HCT116 (cell line): ENCODE measurements around the gene ZFTA. TPM values are rescaled to one million over a fixed set of nuclear protein-coding genes. Genes with fewer than 3 reads are reported as not detected.

Experiments
- ATAC-seq: fragments of 200-7000 bp; cut with Tn5 transposase; 2 replicates; pipeline ENCODE4 v1.9.1; 2020; ENCODE audit warnings: mild to moderate bottlenecking, moderate library complexity
- BruUV-seq: library from RNA; stranded (reverse); fragments of 400-500 nt; replicated peaks from 2 replicates; lab custom pipeline; 2021; lab: Mats Ljungman, UMichigan
- CTCF ChIA-PET: fragments of 300-600 bp; sonication (Branson Sonifier 250); formaldehyde crosslinking; loops from one replicate; lab custom pipeline; 2021; ENCODE audit warnings: antibody characterized with exemption; lab: Charles Lee
- POLR2A ChIA-PET: fragments of 300-600, 350-600 bp; sonication (Branson Sonifier 250); formaldehyde crosslinking; loops from one replicate; lab custom pipeline; 2021; ENCODE audit warnings: antibody characterized with exemption; lab: Charles Lee
- RAD21 ChIA-PET, 2 experiments: fragments of 300-600 bp; sonication (Branson Sonifier 250); formaldehyde crosslinking; loops; one replicate each; lab custom pipeline; 2023; ENCODE audit warnings: low total read pairs in 2 of 2; ENCODE audit not compliant: uncharacterized antibody in 2 of 2, unreplicated experiment in 2 of 2, low non-redundant PET in 1 of 2; lab: Charles Lee
- DNase-seq: peaks from one replicate; pipeline ENCODE4 v3.0.0-alpha.2; 2010; ENCODE audit warnings: low read depth, low spot score
- H2AFZ ChIP-seq: fragments of 200-600 bp; shearing (Covaris generic), sonication (generic); 2 replicates; pipeline ENCODE4 v1.6.1; 2017; ENCODE audit warnings: low read depth, mixed run types, mixed read lengths, antibody characterized with exemption, low read length; ENCODE audit not compliant: poor library complexity, severe bottlenecking
- H3K27ac ChIP-seq: 2 replicates; pipeline ENCODE4 v1.5.1; 2012; ENCODE audit warnings: low read depth, low read length
- H3K27me3 ChIP-seq: fragments of 200-600 bp; sonication (generic); 2 replicates; pipeline ENCODE4 v1.6.1; 2016; ENCODE audit warnings: mixed run types, low read length, mixed read lengths; ENCODE audit not compliant: insufficient read depth
- H3K36me3 ChIP-seq, 2 experiments: fragments of 200-500 bp in 1 of 2; fragments of 200-600 bp in 1 of 2; sonication (Bioruptor generic) in 1 of 2; sonication (generic) in 1 of 2; 2 replicates each; pipeline versions ENCODE4 v1.5.1 to v1.6.1; 2014 to 2016; ENCODE audit warnings: low read length in 2 of 2, inconsistent platforms in 1 of 2, mixed read lengths in 1 of 2, mixed run types in 1 of 2; ENCODE audit not compliant: insufficient read depth in 2 of 2, control insufficient read depth in 1 of 2
- H3K4me1 ChIP-seq, 2 experiments: fragments of 200-600 bp in 1 of 2; sonication (generic) in 1 of 2; 2 replicates each; pipeline versions ENCODE4 v1.5.1 to v1.6.1; 2012 to 2017; ENCODE audit warnings: low read length in 2 of 2, inconsistent platforms in 1 of 2, mild to moderate bottlenecking in 1 of 2, mixed read lengths in 1 of 2, mixed run types in 1 of 2, moderate library complexity in 1 of 2; ENCODE audit not compliant: insufficient read depth in 2 of 2, control insufficient read depth in 1 of 2
- H3K4me2 ChIP-seq: fragments of 200-600 bp; sonication (generic); 2 replicates; pipeline ENCODE4 v1.6.1; 2017; ENCODE audit warnings: mixed run types, low read length, mixed read lengths
- H3K4me3 ChIP-seq, 2 experiments: fragments of 200-600 bp in 1 of 2; sonication (generic) in 1 of 2; replicated peaks in 1 of 2; 2 replicates each; pipeline ENCODE4 v1.5.1; 2011 to 2016; ENCODE audit warnings: low read length in 2 of 2, control low read depth in 1 of 2, low read depth in 1 of 2, mild to moderate bottlenecking in 1 of 2, mixed read lengths in 1 of 2, mixed run types in 1 of 2
- H3K79me2 ChIP-seq: fragments of 200-600 bp; sonication (generic); 2 replicates; pipeline ENCODE4 v1.6.1; 2017; ENCODE audit warnings: mild to moderate bottlenecking, mixed run types, low read length, moderate library complexity, mixed read lengths; ENCODE audit not compliant: insufficient read depth
- H3K9ac ChIP-seq: fragments of 200-600 bp; sonication (generic); 2 replicates; pipeline ENCODE4 v1.6.1; 2016; ENCODE audit warnings: low read length, mixed read lengths
- H3K9me2 ChIP-seq: fragments of 200-600 bp; sonication (generic), shearing (Covaris generic); 2 replicates; pipeline ENCODE4 v1.6.1; 2017; ENCODE audit warnings: mixed run types, mild to moderate bottlenecking, moderate library complexity; ENCODE audit not compliant: insufficient read depth
- H3K9me3 ChIP-seq, 2 experiments: fragments of 200-500 bp in 1 of 2; fragments of 200-600 bp in 1 of 2; sonication (Bioruptor generic) in 1 of 2; sonication (generic) in 1 of 2; 2 replicates each; pipeline ENCODE4 v1.6.1; 2014 to 2017; ENCODE audit warnings: low read length in 2 of 2, mixed read lengths in 2 of 2, inconsistent platforms in 1 of 2, low read depth in 1 of 2, mild to moderate bottlenecking in 1 of 2, mixed run types in 1 of 2, moderate library complexity in 1 of 2; ENCODE audit not compliant: control insufficient read depth in 1 of 2, insufficient read depth in 1 of 2
- H4K20me1 ChIP-seq: fragments of 200-600 bp; sonication (generic), shearing (Covaris generic); 2 replicates; pipeline ENCODE4 v1.6.1; 2017; ENCODE audit warnings: mixed run types, mild to moderate bottlenecking, moderate library complexity; ENCODE audit not compliant: insufficient read depth
- CBX3 ChIP-seq: IDR thresholded peaks from 2 replicates; pipeline ENCODE4 v1.6.1; 2012; ENCODE audit warnings: low read depth
- CEBPB ChIP-seq: IDR thresholded peaks from 2 replicates; pipeline ENCODE4 v1.6.1; 2012; ENCODE audit warnings: low read depth
- EGR1 ChIP-seq: IDR thresholded peaks from 2 replicates; pipeline ENCODE4 v1.6.1; 2012; ENCODE audit warnings: low read depth
- ELF1 ChIP-seq: IDR thresholded peaks from 2 replicates; pipeline ENCODE4 v1.6.1; 2012; ENCODE audit warnings: low read depth, borderline replicate concordance
- FOSL1 ChIP-seq: IDR thresholded peaks from 2 replicates; pipeline ENCODE4 v1.6.1; 2012; ENCODE audit warnings: low read depth
- JUND ChIP-seq: IDR thresholded peaks from 2 replicates; pipeline ENCODE4 v1.6.1; 2012
- POLR2AphosphoS5 ChIP-seq: IDR thresholded peaks from 2 replicates; pipeline ENCODE4 v1.6.1; 2011; ENCODE audit warnings: mild to moderate bottlenecking, low read depth, low read length, moderate library complexity
- SP1 ChIP-seq: IDR thresholded peaks from 2 replicates; pipeline ENCODE4 v1.6.1; 2012; ENCODE audit warnings: low read depth
- YY1 ChIP-seq: IDR thresholded peaks from 2 replicates; pipeline ENCODE4 v1.6.1; 2011; ENCODE audit warnings: low read length, low read depth, moderate library complexity, mild to moderate bottlenecking; ENCODE audit not compliant: insufficient replicate concordance; ENCODE audit errors: extremely low read depth
- ZFX ChIP-seq: fragments of 450-650 bp; IDR thresholded peaks from 2 replicates; pipeline ENCODE4 v1.6.1; 2017
- ZNF274 ChIP-seq: fragments of 200-500 bp; sonication (Bioruptor generic); IDR thresholded peaks from 2 replicates; pipeline ENCODE4 v1.6.1; 2014; ENCODE audit warnings: mild to moderate bottlenecking, low read depth, low read length, inconsistent platforms
- intact Hi-C: fragments of 100-400 bp; cut with micrococcal nuclease; formaldehyde crosslinking; loops from 2 replicates; pipeline ENCODE4 v1.10.0; 2022
- total RNA-seq: library from RNA; stranded (reverse); gene quantifications from one replicate; pipeline ENCODE4 v1.2.1, GENCODE V29; 2021; ENCODE audit not compliant: unreplicated experiment
- TF ChIP-seq, protein P1 (sequence below): IDR thresholded peaks from 2 replicates; pipeline ENCODE4 v1.6.1; 2011; ENCODE audit warnings: mild to moderate bottlenecking, low read length, moderate library complexity; ENCODE audit not compliant: insufficient replicate concordance; ENCODE audit errors: extremely low read depth
- TF ChIP-seq, protein P2 (sequence below): IDR thresholded peaks from 2 replicates; pipeline ENCODE4 v1.6.1; 2012; ENCODE audit warnings: low read depth
- TF ChIP-seq, protein P3 (sequence below): IDR thresholded peaks from 2 replicates; pipeline ENCODE4 v1.6.1; 2012
- TF ChIP-seq, protein P4 (sequence below), 3 experiments: fragments of 200-600 bp in 1 of 3; sonication (generic) in 1 of 3; IDR thresholded peaks in 2 of 3; conservative IDR thresholded peaks in 1 of 3; 2 replicates each; pipeline ENCODE4 v1.5.1; 2012 to 2017; ENCODE audit warnings: low read depth in 2 of 3, low read length in 2 of 3, antibody characterized with exemption in 1 of 3, borderline replicate concordance in 1 of 3, control low read depth in 1 of 3, mild to moderate bottlenecking in 1 of 3, mixed read lengths in 1 of 3, mixed run types in 1 of 3, moderate library complexity in 1 of 3; ENCODE audit not compliant: insufficient read depth in 1 of 3

Gene ZFTA
- total RNA-seq, 1 experiment from 2014 or later = 14.7 TPM

DNA sequence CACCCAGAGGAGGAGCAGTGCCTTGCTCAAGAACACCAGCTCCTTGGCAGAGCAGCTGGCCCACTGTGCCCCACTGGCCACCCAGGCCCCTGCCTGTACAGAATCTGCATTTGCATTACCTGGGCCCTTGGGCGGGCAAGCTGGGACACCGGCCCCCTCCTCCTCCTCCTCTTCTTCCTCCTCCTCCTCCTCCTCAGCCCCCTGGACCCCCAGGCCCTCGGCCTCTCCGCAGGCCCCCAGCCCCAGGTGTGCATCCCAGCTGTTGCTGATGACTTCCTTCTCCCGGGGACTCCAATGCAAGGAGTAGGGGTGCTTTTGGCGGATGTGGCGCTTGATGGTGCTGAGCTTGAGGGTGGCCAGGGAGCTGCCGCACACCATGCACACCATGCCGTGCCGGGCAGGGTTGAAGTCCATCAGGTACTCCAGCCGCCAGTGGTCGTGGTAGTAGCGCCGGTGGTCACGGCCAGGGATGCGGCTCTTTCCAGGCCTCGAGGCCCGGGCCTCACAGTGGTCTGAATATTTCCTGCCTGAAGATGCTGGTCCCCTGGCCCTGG is 2.8 kb downstream of the ZFTA start:
- Histone ChIP-seq H3K27ac (no peak overlapping the region), H3K4me1 (peaks cover 14 to 24% of the 10 kb centered on the region in 2 experiments), H3K4me3 (no peak overlapping the region), H3K9me2 (no peaks in the 10 kb centered on the region), H3K4me2 (no peak overlapping the region), H4K20me1 (peaks cover 9% of the 10 kb centered on the region; the same call in 1 of the 2 replicates), H3K9me3 (no peaks in the 10 kb centered on the region), H3K27me3 (no peaks in the 10 kb centered on the region), H3K36me3 (peaks cover 0 to 4% of the 10 kb centered on the region in 2 experiments; a peak in 2 of 4 replicates), H3K9ac (no peak overlapping the region), H2AFZ (no peak overlapping the region), H3K79me2 (peaks cover 21% of the 10 kb centered on the region)
- CTCF ChIA-PET = no interaction called here
- DNase-seq = no peak
- BruUV-seq = no TSS peak
- TF ChIP-seq JUND = no peak
- no peak for TF ChIP-seq CBX3
- no peak for TF ChIP-seq YY1
- no peak for TF ChIP-seq ZNF274
- TF ChIP-seq, protein P1, sequence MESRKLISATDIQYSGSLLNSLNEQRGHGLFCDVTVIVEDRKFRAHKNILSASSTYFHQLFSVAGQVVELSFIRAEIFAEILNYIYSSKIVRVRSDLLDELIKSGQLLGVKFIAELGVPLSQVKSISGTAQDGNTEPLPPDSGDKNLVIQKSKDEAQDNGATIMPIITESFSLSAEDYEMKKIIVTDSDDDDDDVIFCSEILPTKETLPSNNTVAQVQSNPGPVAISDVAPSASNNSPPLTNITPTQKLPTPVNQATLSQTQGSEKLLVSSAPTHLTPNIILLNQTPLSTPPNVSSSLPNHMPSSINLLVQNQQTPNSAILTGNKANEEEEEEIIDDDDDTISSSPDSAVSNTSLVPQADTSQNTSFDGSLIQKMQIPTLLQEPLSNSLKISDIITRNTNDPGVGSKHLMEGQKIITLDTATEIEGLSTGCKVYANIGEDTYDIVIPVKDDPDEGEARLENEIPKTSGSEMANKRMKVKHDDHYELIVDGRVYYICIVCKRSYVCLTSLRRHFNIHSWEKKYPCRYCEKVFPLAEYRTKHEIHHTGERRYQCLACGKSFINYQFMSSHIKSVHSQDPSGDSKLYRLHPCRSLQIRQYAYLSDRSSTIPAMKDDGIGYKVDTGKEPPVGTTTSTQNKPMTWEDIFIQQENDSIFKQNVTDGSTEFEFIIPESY = no peak
- TF ChIP-seq, protein P2, sequence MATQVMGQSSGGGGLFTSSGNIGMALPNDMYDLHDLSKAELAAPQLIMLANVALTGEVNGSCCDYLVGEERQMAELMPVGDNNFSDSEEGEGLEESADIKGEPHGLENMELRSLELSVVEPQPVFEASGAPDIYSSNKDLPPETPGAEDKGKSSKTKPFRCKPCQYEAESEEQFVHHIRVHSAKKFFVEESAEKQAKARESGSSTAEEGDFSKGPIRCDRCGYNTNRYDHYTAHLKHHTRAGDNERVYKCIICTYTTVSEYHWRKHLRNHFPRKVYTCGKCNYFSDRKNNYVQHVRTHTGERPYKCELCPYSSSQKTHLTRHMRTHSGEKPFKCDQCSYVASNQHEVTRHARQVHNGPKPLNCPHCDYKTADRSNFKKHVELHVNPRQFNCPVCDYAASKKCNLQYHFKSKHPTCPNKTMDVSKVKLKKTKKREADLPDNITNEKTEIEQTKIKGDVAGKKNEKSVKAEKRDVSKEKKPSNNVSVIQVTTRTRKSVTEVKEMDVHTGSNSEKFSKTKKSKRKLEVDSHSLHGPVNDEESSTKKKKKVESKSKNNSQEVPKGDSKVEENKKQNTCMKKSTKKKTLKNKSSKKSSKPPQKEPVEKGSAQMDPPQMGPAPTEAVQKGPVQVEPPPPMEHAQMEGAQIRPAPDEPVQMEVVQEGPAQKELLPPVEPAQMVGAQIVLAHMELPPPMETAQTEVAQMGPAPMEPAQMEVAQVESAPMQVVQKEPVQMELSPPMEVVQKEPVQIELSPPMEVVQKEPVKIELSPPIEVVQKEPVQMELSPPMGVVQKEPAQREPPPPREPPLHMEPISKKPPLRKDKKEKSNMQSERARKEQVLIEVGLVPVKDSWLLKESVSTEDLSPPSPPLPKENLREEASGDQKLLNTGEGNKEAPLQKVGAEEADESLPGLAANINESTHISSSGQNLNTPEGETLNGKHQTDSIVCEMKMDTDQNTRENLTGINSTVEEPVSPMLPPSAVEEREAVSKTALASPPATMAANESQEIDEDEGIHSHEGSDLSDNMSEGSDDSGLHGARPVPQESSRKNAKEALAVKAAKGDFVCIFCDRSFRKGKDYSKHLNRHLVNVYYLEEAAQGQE = no peak
- TF ChIP-seq ELF1 = no peak
- TF ChIP-seq, protein P3, sequence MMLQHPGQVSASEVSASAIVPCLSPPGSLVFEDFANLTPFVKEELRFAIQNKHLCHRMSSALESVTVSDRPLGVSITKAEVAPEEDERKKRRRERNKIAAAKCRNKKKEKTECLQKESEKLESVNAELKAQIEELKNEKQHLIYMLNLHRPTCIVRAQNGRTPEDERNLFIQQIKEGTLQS = no peak
- TF ChIP-seq ZFX = no peak
- no peak for TF ChIP-seq EGR1
- no peak for TF ChIP-seq POLR2AphosphoS5
- TF ChIP-seq, protein P4, sequence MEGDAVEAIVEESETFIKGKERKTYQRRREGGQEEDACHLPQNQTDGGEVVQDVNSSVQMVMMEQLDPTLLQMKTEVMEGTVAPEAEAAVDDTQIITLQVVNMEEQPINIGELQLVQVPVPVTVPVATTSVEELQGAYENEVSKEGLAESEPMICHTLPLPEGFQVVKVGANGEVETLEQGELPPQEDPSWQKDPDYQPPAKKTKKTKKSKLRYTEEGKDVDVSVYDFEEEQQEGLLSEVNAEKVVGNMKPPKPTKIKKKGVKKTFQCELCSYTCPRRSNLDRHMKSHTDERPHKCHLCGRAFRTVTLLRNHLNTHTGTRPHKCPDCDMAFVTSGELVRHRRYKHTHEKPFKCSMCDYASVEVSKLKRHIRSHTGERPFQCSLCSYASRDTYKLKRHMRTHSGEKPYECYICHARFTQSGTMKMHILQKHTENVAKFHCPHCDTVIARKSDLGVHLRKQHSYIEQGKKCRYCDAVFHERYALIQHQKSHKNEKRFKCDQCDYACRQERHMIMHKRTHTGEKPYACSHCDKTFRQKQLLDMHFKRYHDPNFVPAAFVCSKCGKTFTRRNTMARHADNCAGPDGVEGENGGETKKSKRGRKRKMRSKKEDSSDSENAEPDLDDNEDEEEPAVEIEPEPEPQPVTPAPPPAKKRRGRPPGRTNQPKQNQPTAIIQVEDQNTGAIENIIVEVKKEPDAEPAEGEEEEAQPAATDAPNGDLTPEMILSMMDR (IDR thresholded peaks at IDR 0.05 in 2 of 3, conservative IDR thresholded peaks at IDR 0.05 in 1 of 3; ENCODE audit: borderline replicate concordance in 1 of 3, insufficient read depth in 1 of 3, low read depth in 2 of 3, low read length in 2 of 3) = no peak
- TF ChIP-seq CEBPB = no peak
- no peak for TF ChIP-seq SP1
- no peak for TF ChIP-seq FOSL1
- RAD21 ChIA-PET = no interaction called here
- intact Hi-C loops = loop anchor here (2.0 to 5.0 kb wide), 2 partner anchors 179 to 382 kb away; no protein-coding TSS in a partner anchor
- ATAC-seq = no peak
- POLR2A ChIA-PET = interaction anchor here (0.6 kb wide), 1 partner anchor 66 kb away, joined by 5 read pairs; no protein-coding TSS in a partner anchor
